GM19467 (cell line): ENCODE measurements around the gene HOXC4.
"Not testable (repeated sequence)": the region's sequence is repeated elsewhere in the genome, so short reads cannot be mapped to it uniquely, and the experiment has no call there.

ENCODE experiments used
- ATAC-seq: cut with Tn5 transposase; IDR thresholded peaks from one replicate; pipeline ENCODE4 v1.9.1; 2021; ENCODE audit warnings: mild to moderate bottlenecking, moderate library complexity; ENCODE audit not compliant: unreplicated experiment

HOXC4 gene

DNA sequence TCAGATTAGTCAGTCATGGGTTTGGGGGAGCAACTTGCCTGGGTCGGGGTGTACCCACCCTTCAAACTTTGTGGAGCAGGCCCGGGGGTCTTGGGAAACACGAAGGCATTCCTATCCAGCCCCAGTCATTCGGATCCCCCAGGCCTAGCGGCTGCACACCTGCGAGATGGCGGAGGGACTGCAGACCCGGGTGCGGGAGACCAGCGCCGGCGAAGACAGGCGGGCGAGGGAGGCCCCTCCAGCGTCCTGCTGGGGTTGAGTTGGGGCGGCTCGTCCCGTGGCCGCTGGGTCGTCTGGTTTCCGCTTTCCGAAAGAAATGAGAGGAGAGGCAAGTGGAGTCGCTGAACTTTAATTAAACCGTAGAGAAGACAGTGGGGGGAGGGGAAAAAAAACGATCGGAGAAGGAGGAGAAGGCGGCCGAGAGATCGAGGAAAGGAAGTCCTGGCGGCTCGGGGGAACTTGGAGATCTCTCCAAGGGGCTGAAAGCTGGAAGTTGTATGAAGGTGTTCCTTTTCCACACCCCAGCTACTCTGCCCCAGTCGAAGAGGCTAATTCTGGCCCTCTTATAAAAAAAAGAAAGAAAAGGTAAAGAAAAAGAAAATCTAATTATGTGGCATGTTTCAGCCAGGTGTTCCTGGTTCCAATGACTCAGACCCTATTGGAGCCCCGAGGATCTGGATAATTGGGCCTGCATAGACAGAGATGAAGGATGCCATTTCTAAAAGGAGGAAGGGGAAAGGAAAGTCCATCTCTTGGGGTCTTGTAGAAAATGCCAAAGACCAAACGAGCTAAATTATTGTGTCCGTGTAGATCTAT is 28.2 kb downstream of the HOXC4 start:
- not testable (repeated sequence) for ATAC-seq

DNA sequence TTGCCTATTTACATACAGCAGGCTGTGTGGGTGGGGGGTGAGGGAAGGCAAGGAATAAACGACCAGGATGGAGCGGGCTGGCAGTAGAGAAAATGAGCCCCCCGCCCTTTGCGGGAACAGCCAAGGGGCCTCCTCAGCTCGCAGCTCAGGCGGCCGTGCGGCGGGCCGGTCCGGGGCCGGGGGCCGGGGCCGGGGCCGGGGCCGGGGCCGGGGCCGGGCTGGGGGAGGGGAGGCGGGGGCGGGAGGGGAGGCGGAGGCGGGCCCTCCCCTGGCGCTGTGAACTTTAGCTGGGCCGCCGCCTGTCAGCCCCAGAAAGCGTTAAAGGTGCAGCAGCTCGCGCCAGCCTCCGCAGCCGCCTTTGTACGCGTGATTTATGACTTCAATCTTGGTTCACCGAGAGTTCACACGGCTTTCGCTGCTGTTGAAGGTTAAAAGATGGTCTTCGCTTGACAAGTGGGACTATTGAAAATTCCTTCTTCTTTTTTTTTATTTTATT is 28.8 kb downstream of the HOXC4 start:
- ATAC-seq = no peak

DNA sequence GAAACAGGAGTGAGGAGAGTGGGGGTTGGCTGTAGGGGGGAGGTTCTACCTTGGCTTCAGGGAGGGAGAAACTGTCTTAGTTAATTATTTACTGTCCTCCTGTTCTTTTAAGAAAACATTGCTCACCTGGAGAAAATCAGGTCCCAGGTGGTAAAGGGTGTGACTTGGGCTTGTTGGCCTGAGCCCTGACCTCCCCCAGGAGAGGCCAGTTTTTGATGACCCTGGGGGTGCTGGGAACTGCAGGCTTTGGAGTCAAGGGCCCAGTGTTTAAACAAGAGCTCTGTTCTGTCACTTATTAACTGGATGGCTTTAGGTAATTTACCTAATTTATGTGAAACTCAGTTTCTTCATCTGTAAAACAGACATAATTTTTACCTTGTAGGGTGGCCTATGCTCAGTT is 34.4 kb downstream of the HOXC4 start:
- ATAC-seq = not testable (repeated sequence)

DNA sequence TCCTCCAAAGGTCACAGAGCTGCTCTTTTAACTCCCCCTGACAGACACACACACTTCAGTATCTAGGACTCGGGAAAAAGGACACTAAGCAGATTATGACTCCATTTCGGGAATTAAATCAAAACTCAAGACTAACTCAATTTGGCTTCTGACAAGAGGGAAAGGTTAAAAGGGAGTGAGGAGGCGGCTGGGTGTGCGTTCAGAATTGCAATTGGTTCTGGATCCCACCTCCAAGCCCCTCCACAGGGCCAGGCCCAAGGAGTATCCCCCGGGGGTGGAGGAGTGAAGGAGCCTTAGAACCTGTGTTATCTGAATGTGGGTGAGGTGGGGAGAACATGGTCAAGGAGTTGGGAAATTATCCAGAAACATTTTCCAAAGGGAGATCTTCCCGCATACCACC is 35.8 kb downstream of the HOXC4 start:
- ATAC-seq = not testable (repeated sequence)

DNA sequence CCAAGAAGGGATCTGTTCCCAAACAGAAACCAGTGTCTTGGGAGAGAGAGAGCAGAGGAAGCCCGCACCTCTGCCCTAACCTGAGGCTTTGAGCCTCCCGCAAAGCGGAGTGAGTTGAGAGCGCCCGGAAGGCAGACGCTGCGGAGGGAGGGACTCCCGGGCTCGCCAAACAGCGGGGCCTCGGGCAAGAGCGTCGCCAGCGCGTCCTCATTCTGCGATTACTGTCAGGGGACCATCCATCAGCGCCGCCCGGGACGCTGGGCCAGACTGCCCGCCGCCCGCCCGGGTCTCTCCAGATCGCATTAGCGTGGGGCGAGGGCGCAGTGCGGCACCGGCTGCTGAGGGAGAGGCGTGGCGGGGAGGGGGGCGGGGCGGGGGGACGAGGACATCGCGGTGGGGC is 36.7 kb downstream of the HOXC4 start:
- not testable (repeated sequence) for ATAC-seq

DNA sequence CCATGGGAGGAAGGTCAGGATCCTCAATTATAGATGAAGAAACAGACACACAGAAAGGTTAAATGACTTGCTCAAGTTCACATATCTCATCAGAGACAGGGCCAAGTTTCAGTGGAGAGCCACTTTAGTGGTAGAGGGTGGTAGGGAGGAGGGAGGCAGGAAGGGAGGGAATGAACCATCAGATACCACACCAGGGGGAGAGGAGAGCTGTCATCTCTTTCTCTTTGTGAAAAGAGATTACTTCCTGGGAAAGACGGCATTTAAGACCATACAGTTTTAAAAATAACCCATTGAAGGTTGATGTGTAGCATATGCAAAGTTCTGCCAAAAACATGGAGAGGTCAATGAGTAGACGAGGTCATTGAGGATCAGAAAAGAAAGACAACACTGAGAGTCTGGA is 39.3 kb downstream of the HOXC4 start:
- ATAC-seq = not testable (repeated sequence)

GRCh38 chr12:54095928-54096327 is 42.3 kb downstream of the HOXC4 start:
- ATAC-seq = not testable (repeated sequence)

DNA sequence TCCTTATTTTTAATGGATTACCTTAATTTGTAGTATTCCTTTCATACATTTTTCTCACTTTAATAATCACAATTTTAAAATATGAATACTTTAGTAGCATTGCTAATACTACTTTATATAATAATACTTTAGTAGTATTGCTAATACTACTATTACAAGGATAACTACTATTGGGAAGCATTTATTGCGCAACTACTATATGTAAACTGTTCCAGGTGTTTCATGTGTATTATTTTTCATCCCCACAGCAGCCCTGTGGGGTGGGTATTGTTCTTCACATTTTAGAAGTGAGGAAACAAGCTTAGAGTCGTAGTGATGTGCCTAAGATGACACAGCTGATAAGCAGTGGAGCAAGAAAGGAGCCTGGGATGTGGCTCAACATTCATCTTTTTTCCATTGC is 45.0 kb downstream of the HOXC4 start:
- ATAC-seq = not testable (repeated sequence)

DNA sequence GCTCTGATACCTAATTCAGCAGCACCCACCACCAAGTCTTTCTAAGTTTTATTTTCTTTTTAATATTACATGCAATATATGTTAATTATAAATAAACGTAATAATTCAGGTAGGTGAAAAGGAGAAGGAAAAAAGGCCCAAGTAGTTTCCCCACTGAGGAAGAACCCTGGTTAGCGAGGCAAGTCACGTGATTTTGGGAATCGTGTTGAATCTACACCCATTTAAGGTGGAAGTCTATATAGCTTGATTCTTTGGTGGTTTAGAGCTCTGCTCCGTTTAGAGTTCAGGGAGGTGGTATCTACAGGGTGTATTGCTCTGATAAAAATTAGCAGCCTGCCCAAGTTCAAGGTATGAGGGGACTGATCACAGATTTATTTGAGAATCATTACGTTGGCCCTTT is 47.0 kb downstream of the HOXC4 start:
- ATAC-seq = not testable (repeated sequence)

- not testable (repeated sequence) for ATAC-seq
Observed at GRCh38 chr12:54102223-54102622, 48.6 kb downstream of the HOXC4 start.

DNA sequence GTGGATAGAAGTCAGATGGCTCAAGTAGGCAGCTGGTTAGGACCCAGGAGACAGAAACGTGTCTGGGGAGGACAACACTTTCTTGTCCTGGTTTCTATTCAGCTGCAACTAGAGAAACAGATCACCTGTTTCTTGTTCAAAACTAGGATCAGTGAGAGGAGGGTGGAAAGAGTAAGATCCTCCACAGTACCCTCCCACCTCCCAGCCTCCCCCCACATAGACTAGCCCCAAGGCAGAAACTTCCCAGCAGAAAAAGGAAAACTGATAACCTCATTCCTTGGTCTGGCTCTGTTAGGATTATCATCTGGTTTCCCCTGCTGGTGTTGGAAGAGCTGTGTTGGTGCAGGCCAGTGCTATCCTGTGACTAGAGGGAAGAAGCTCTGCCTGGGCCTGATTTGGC is 50.2 kb downstream of the HOXC4 start:
- ATAC-seq = not testable (repeated sequence)
